ENCODE results near the gene KIF1A. TPM values are rescaled to one million over a fixed set of nuclear protein-coding genes. Genes with fewer than 3 reads are reported as not detected.
A peak's percentile ranks its signal among the peaks of the same experiment; 100 is the strongest.
"Not testable (repeated sequence)": the region's sequence is repeated elsewhere in the genome, so short reads cannot be mapped to it uniquely, and the experiment has no call there.

KIF1A gene
- total RNA-seq, 1 donor from 2014 or later = 48.9 TPM

- not testable (repeated sequence) for H3K27me3 Mint-ChIP-seq (ENCODE audit: low read depth); H3K4me3 Mint-ChIP-seq; H3K9me3 Mint-ChIP-seq; H3K4me1 Mint-ChIP-seq; H3K27ac Mint-ChIP-seq; H3K36me3 Mint-ChIP-seq
- DNase-seq (ENCODE audit: low spot score in 2 of 2, unreplicated experiment in 2 of 2) = peak in 1 of 2 experiments; percentile 36
These were observed 128.2 kb downstream of the KIF1A start, which contains the start of gene AQP12A for GRCh38 chr2:240691631-240692420. Gene AQP12A, plus strand, starts transcription at chr2:240691866. Its CDS starts 48 bp downstream, at chr2:240691914.

GRCh38 chr2:240691075-240691427 lies 129.0 kb downstream of the KIF1A start:
- peaks cover 12% of the 10 kb centered on the region for H3K4me1 Mint-ChIP-seq
- H3K27ac Mint-ChIP-seq; H3K27me3 Mint-ChIP-seq (ENCODE audit: low read depth); H3K36me3 Mint-ChIP-seq; H3K9me3 Mint-ChIP-seq; H3K4me3 Mint-ChIP-seq; DNase-seq (ENCODE audit: low spot score in 2 of 2, unreplicated experiment in 2 of 2): not testable (repeated sequence)

GRCh38 chr2:240690421-240691074 lies 129.5 kb downstream of the KIF1A start:
- H3K4me3 Mint-ChIP-seq; DNase-seq (ENCODE audit: low spot score in 2 of 2, unreplicated experiment in 2 of 2); H3K27ac Mint-ChIP-seq; H3K36me3 Mint-ChIP-seq; H3K9me3 Mint-ChIP-seq; H3K27me3 Mint-ChIP-seq (ENCODE audit: low read depth): not testable (repeated sequence)
- peaks cover 15% of the 10 kb centered on the region for H3K4me1 Mint-ChIP-seq

- DNase-seq (ENCODE audit: low spot score in 2 of 2, unreplicated experiment in 2 of 2) = no peak
- no peaks in the 10 kb centered on the region for H3K9me3 Mint-ChIP-seq
- no peak for TF ChIP-seq CTCF (IDR thresholded peaks at IDR 0.05; ENCODE audit: unreplicated experiment)
These were observed 130.0 kb downstream of the KIF1A start for GRCh38 chr2:240689975-240690374.

GRCh38 chr2:240688553-240688919 lies 131.5 kb downstream of the KIF1A start:
- peak in 1 of 2 experiments; percentile 36 for DNase-seq (ENCODE audit: low spot score in 2 of 2, unreplicated experiment in 2 of 2)
- Mint-ChIP-seq H3K4me1 (peaks cover 16% of the 10 kb centered on the region), H3K4me3 (no peak overlapping the region), H3K27ac (no peak overlapping the region), H3K36me3 (no peaks in the 10 kb centered on the region), H3K9me3 (no peaks in the 10 kb centered on the region), H3K27me3 (ENCODE audit: low read depth) (peaks cover 3% of the 10 kb centered on the region)
- TF ChIP-seq CTCF (IDR thresholded peaks at IDR 0.05; ENCODE audit: unreplicated experiment) = no peak

More at GRCh38 chr2:240689975-240690374, 130.0 kb downstream of the KIF1A start:
- no peaks in the 10 kb centered on the region for H3K36me3 Mint-ChIP-seq
- H3K27me3 Mint-ChIP-seq (ENCODE audit: low read depth) = no peaks in the 10 kb centered on the region
- H3K27ac Mint-ChIP-seq = no peak overlapping the region
- no peak overlapping the region for H3K4me3 Mint-ChIP-seq
- H3K4me1 Mint-ChIP-seq = peaks cover 16% of the 10 kb centered on the region

- Mint-ChIP-seq H3K27ac (no peak overlapping the region), H3K36me3 (no peaks in the 10 kb centered on the region), H3K27me3 (ENCODE audit: low read depth) (peaks cover 3% of the 10 kb centered on the region), H3K4me1 (peaks cover 16% of the 10 kb centered on the region), H3K9me3 (no peaks in the 10 kb centered on the region), H3K4me3 (no peak overlapping the region)
- no peak for TF ChIP-seq CTCF (IDR thresholded peaks at IDR 0.05; ENCODE audit: unreplicated experiment)
- peak in 1 of 2 experiments; percentile 30 for DNase-seq (ENCODE audit: low spot score in 2 of 2, unreplicated experiment in 2 of 2)
These were observed 132.1 kb downstream of the KIF1A start for GRCh38 chr2:240687741-240688552.

All from mesothelial cell of epicardium (in vitro differentiated cells).